ENCODE measurements around the gene GLT8D2. TPM values are rescaled to one million over a fixed set of nuclear protein-coding genes. Genes with fewer than 3 reads are reported as not detected.

The GLT8D2 gene
- polyA plus RNA-seq, 2 of the 4 experiments (the other 2 are of a cell fraction): 0.27 to 0.43 TPM

DNA sequence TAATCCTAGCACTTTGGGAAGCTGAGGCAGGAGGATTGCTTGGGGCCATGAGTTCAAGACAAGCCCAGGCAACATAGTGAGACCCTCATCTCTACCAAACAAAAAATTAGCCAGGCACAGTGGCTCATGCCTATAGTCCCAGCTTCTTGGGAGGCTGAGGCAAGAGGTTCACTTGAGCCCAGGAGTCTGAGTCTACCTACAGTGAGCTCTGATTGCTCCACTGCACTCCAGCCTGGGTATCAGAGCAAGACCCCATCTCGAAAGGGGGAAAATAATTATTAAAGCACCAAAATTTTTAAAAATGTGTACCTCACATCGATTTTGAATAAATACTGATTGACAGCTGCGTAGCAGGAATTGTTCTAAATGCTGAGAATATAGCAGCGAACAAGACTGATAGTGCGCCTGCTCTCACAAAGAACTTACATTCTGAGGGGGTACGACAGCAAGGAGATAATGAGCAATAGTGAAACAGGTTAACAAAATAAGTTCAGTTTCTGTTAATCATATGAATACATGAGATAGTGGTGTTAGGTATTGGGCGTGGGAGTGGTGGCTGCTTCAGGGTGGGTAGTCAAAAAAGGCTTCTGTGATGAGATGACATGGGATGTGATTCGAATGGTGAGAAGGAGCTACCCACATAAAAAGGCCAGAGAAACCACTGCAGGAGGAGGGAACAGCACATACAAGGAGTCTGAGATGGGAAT, 33.9 kb upstream of the GLT8D2 start:
- no peak overlapping the region for H3K4me3 ChIP-seq
- TF ChIP-seq ESRRA (IDR thresholded peaks at IDR 0.05; ENCODE audit: borderline replicate concordance, low read length): no peak
- TF ChIP-seq HEYL (CRISPR knock-in tag; IDR thresholded peaks at IDR 0.05): no peak
- no peak for TF ChIP-seq CTCF (IDR thresholded peaks at IDR 0.05)
- no peak for TF ChIP-seq ZSCAN20 (CRISPR knock-in tag; IDR thresholded peaks at IDR 0.05)
- TF ChIP-seq MAX (IDR thresholded peaks at IDR 0.05): no peak
- no peak for TF ChIP-seq MYC (IDR thresholded peaks at IDR 0.05; ENCODE audit: borderline replicate concordance, low read length)
- TF ChIP-seq TFCP2L1 (CRISPR knock-in tag; IDR thresholded peaks at IDR 0.05): no peak
- TF ChIP-seq ZC3H11A (IDR thresholded peaks at IDR 0.05): no peak
- TF ChIP-seq, protein P1, sequence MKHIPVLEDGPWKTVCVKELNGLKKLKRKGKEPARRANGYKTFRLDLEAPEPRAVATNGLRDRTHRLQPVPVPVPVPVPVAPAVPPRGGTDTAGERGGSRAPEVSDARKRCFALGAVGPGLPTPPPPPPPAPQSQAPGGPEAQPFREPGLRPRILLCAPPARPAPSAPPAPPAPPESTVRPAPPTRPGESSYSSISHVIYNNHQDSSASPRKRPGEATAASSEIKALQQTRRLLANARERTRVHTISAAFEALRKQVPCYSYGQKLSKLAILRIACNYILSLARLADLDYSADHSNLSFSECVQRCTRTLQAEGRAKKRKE (CRISPR knock-in tag; IDR thresholded peaks at IDR 0.05; ENCODE audit: low read depth): no peak
- TF ChIP-seq, protein P2, sequence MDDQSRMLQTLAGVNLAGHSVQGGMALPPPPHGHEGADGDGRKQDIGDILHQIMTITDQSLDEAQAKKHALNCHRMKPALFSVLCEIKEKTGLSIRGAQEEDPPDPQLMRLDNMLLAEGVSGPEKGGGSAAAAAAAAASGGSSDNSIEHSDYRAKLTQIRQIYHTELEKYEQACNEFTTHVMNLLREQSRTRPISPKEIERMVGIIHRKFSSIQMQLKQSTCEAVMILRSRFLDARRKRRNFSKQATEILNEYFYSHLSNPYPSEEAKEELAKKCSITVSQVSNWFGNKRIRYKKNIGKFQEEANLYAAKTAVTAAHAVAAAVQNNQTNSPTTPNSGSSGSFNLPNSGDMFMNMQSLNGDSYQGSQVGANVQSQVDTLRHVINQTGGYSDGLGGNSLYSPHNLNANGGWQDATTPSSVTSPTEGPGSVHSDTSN (IDR thresholded peaks at IDR 0.05): no peak
- TF ChIP-seq HOXB13 (CRISPR knock-in tag; IDR thresholded peaks at IDR 0.05; ENCODE audit: low read depth): no peak
- TF ChIP-seq KDM1A (IDR thresholded peaks at IDR 0.05; ENCODE audit: low read depth): no peak
- no peak for TF ChIP-seq EP300 (IDR thresholded peaks at IDR 0.05)
- no peak for TF ChIP-seq MAFK (IDR thresholded peaks at IDR 0.05; ENCODE audit: partially characterized antibody)
- no peak overlapping the region for H3K27ac ChIP-seq
- ChIA-PET POLR2A (no interaction called here), CTCF (interaction anchor here (0.7 to 1.9 kb wide), 4 partner anchors 21 to 37 kb away, joined by 3 to 6 read pairs (median 4); no protein-coding TSS in a partner anchor)
- no peak overlapping the region for H3K4me2 ChIP-seq
- H3K9me3 ChIP-seq: no peaks in the 10 kb centered on the region
- 83% methylated on average over 8 of the region's 8 CpGs for WGBS (ENCODE audit: missing lambda C conversion rate)
- DNase-seq (ENCODE audit: low read depth in 1 of 2, low spot score in 1 of 2) (no peak), FAIRE-seq (no peak), ATAC-seq (no peak)
- H3K4me1 ChIP-seq: no peaks in the 10 kb centered on the region

DNA sequence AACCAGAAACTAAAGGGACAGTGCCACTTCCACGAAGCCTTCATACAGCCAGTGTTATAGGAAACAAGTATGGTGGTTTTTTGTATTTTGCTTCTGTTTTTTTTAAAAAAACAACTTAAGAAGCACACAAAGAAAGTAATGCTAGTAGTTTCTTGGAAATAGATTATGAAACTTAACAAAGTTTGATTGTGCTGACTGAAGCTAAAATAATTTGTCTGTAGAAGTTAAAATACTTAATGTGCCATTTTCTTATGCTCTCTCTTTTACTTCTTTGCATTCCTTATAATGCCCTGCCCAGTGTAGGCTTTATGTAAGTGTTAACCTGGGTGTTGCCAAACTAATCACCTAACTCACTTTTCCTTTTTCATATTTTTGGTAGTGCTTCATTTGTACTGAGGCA, 30.8 kb upstream of the GLT8D2 start:
- TF ChIP-seq MAFK (IDR thresholded peaks at IDR 0.05; ENCODE audit: partially characterized antibody) (peak; percentile 71), NR3C1 (IDR thresholded peaks at IDR 0.05) (no peak)
- ChIA-PET POLR2A (no interaction called here), CTCF (no interaction called here)
- DNase-seq (ENCODE audit: low read depth in 1 of 2, low spot score in 1 of 2) (no peak), FAIRE-seq (no peak), ATAC-seq (no peak)
- H3K27ac ChIP-seq: no peak overlapping the region
- H3K9me3 ChIP-seq: no peaks in the 10 kb centered on the region
- no peaks in the 10 kb centered on the region for H3K4me1 ChIP-seq
- 60% methylated on average over 1 of the region's 1 CpG for WGBS (ENCODE audit: missing lambda C conversion rate)
- H3K4me3 ChIP-seq: no peak overlapping the region
- no peak overlapping the region for H3K4me2 ChIP-seq

DNA sequence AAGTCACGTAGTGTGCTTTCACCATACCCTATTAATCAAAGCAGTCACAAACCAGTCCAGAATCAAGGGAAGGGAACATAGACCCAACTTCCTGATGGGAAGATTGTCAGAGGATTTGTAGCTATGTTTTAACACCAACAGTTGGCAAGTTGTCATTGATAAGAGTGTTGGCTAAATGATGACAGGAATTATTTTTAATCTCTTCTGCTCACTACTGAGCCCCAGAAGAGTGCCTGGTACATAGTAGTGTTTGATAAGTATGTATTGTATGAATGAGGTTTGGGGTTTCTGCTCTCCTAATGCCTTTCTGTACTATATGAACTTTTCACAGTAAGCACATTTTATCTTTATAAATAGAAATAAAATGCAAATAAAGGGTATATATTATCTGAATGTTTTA, 29.0 kb upstream of the GLT8D2 start:
- Histone ChIP-seq H3K4me3 (no peak overlapping the region), H3K9me3 (no peaks in the 10 kb centered on the region), H3K4me2 (no peak overlapping the region), H3K27ac (no peak overlapping the region), H3K4me1 (no peaks in the 10 kb centered on the region)
- ChIA-PET POLR2A (no interaction called here), CTCF (interaction anchor here (0.7 to 1.5 kb wide), 4 partner anchors 23 to 280 kb away, joined by 3 to 4 read pairs (median 3); no protein-coding TSS in a partner anchor)
- ATAC-seq (no peak), DNase-seq (ENCODE audit: low read depth in 1 of 2, low spot score in 1 of 2) (no peak), FAIRE-seq (no peak)
- 100% methylated on average over 1 of the region's 1 CpG for WGBS (ENCODE audit: missing lambda C conversion rate)
- TF ChIP-seq ZC3H11A (IDR thresholded peaks at IDR 0.05): no peak
- TF ChIP-seq JUN (IDR thresholded peaks at IDR 0.05): no peak
- no peak for TF ChIP-seq SMC3 (IDR thresholded peaks at IDR 0.05)
- TF ChIP-seq RAD21 (conservative IDR thresholded peaks at IDR 0.05 in 1 of 2, IDR thresholded peaks at IDR 0.05 in 1 of 2): no peak
- TF ChIP-seq NR3C1 (IDR thresholded peaks at IDR 0.05): no peak
- no peak for TF ChIP-seq MYC (IDR thresholded peaks at IDR 0.05; ENCODE audit: borderline replicate concordance, low read length)
- TF ChIP-seq, protein P2 (IDR thresholded peaks at IDR 0.05): no peak
- no peak for TF ChIP-seq ESRRA (IDR thresholded peaks at IDR 0.05; ENCODE audit: borderline replicate concordance, low read length)
- TF ChIP-seq GATA3 (IDR thresholded peaks at IDR 0.05; ENCODE audit: borderline replicate concordance): no peak
- TF ChIP-seq CBX8 (IDR thresholded peaks at IDR 0.05): no peak
- TF ChIP-seq FOSL2 (IDR thresholded peaks at IDR 0.05): no peak
- no peak for TF ChIP-seq FOSL2 (CRISPR knock-in tag; IDR thresholded peaks at IDR 0.05)
- TF ChIP-seq, protein P1 (CRISPR knock-in tag; IDR thresholded peaks at IDR 0.05; ENCODE audit: low read depth): no peak
- TF ChIP-seq CHD4 (IDR thresholded peaks at IDR 0.05; ENCODE audit: borderline replicate concordance): no peak
- no peak for TF ChIP-seq FOXS1 (CRISPR knock-in tag; IDR thresholded peaks at IDR 0.05)
- TF ChIP-seq POLR2AphosphoS2 (conservative IDR thresholded peaks at IDR 0.05; ENCODE audit: low read length): no peak
- TF ChIP-seq HEYL (CRISPR knock-in tag; IDR thresholded peaks at IDR 0.05): no peak
- no peak for TF ChIP-seq SREBF2 (IDR thresholded peaks at IDR 0.05)
